ENCODE results near the gene FBXW8.

FBXW8 gene

GRCh38 chr12:117002051-117002817 is 91.5 kb downstream of the FBXW8 start:
- no peak for TF ChIP-seq CTCF (IDR thresholded peaks at IDR 0.05; ENCODE audit: insufficient read depth, low read length)
- TF ChIP-seq POLR2AphosphoS5 (IDR thresholded peaks at IDR 0.05; ENCODE audit: low read depth) = 0 out of 2 replicates have a peak, but pooled peaks have one; percentile 7
- no peaks in the 10 kb centered on the region for H3K27me3 ChIP-seq (ENCODE audit: insufficient read depth, poor library complexity, severe bottlenecking)
- no peak overlapping the region for H3K27ac ChIP-seq (replicated peaks)
- H3K4me3 ChIP-seq (replicated peaks; ENCODE audit: insufficient read depth, low read length) = no peak overlapping the region
- DNase-seq (ENCODE audit: low read depth in 1 of 2, low spot score in 1 of 2) = no peak

- no peak for TF ChIP-seq SPI1 (IDR thresholded peaks at IDR 0.05; ENCODE audit: borderline replicate concordance, low read depth)
- no peak for TF ChIP-seq REST (IDR thresholded peaks at IDR 0.05; ENCODE audit: insufficient replicate concordance, low read depth)
- TF ChIP-seq CTCF (IDR thresholded peaks at IDR 0.05; ENCODE audit: insufficient read depth, low read length) = no peak
- TF ChIP-seq POLR2AphosphoS5 (IDR thresholded peaks at IDR 0.05; ENCODE audit: low read depth) = no peak; the same call in 1 of the 2 replicates
- TF ChIP-seq GABPA (IDR thresholded peaks at IDR 0.05; ENCODE audit: low read depth) = no peak
- no peak overlapping the region for H3K4me3 ChIP-seq (replicated peaks; ENCODE audit: insufficient read depth, low read length)
- H3K27me3 ChIP-seq (ENCODE audit: insufficient read depth, poor library complexity, severe bottlenecking) = no peaks in the 10 kb centered on the region
- DNase-seq (ENCODE audit: low read depth in 1 of 2, low spot score in 1 of 2) = no peak
- no peak overlapping the region for H3K27ac ChIP-seq (replicated peaks)
Observed at GRCh38 chr12:117003883-117004404, 93.2 kb downstream of the FBXW8 start.

- no peaks in the 10 kb centered on the region for H3K27me3 ChIP-seq (ENCODE audit: insufficient read depth, poor library complexity, severe bottlenecking)
- no peak overlapping the region for H3K27ac ChIP-seq (replicated peaks)
- TF ChIP-seq REST (IDR thresholded peaks at IDR 0.05; ENCODE audit: insufficient replicate concordance, low read depth) = no peak
- no peak for TF ChIP-seq SPI1 (IDR thresholded peaks at IDR 0.05; ENCODE audit: borderline replicate concordance, low read depth)
- no peak for TF ChIP-seq GABPA (IDR thresholded peaks at IDR 0.05; ENCODE audit: low read depth)
- no peak for TF ChIP-seq CTCF (IDR thresholded peaks at IDR 0.05; ENCODE audit: insufficient read depth, low read length)
- TF ChIP-seq POLR2AphosphoS5 (IDR thresholded peaks at IDR 0.05; ENCODE audit: low read depth) = 0 out of 2 replicates have a peak, but pooled peaks have one; percentile 43
- no peak overlapping the region for H3K4me3 ChIP-seq (replicated peaks; ENCODE audit: insufficient read depth, low read length)
- DNase-seq (ENCODE audit: low read depth in 1 of 2, low spot score in 1 of 2) = peak in 1 of 2 experiments; percentile 19
Observed at GRCh38 chr12:117005417-117006046, 94.8 kb downstream of the FBXW8 start.

All from HL-60 (cell line).